DOHH2 (cell line): ENCODE measurements around the gene THAP11.

ENCODE experiments used
- H3F3A ChIP-seq: fragments of 200-600 bp; sonication (generic), shearing (Covaris generic); 2 replicates; pipeline ENCODE4 v1.6.0; 2016; ENCODE audit warnings: antibody characterized with exemption, mild to moderate bottlenecking; ENCODE audit not compliant: control insufficient read depth, insufficient read depth
- H3K27ac ChIP-seq: fragments of 200-600 bp; sonication (generic); 2 replicates; pipeline ENCODE4 v1.5.1; 2014; ENCODE audit warnings: low read depth, mild to moderate bottlenecking, low read length, moderate library complexity
- H3K27me3 ChIP-seq: fragments of 200-600 bp; sonication (generic); 2 replicates; pipeline ENCODE4 v1.6.1; 2014; ENCODE audit warnings: mild to moderate bottlenecking, low read length, mixed read lengths; ENCODE audit not compliant: control insufficient read depth
- H3K36me3 ChIP-seq: fragments of 200-600 bp; sonication (generic); 2 replicates; pipeline ENCODE4 v1.6.1; 2014; ENCODE audit warnings: mild to moderate bottlenecking, low read length, moderate library complexity, mixed read lengths; ENCODE audit not compliant: control insufficient read depth
- H3K4me1 ChIP-seq: fragments of 200-600 bp; sonication (generic); 2 replicates; pipeline ENCODE4 v1.6.1; 2014; ENCODE audit warnings: mild to moderate bottlenecking, low read length, mixed read lengths; ENCODE audit not compliant: control insufficient read depth
- H3K4me2 ChIP-seq: fragments of 200-600 bp; sonication (generic); 2 replicates; pipeline ENCODE4 v1.6.0; 2014; ENCODE audit warnings: mild to moderate bottlenecking, low read length, moderate library complexity
- H3K4me3 ChIP-seq: fragments of 200-600 bp; sonication (generic); 2 replicates; pipeline ENCODE4 v1.5.1; 2014; ENCODE audit warnings: mild to moderate bottlenecking, low read length, mixed read lengths
- H3K79me2 ChIP-seq: fragments of 200-600 bp; sonication (generic); 2 replicates; pipeline ENCODE4 v1.6.1; 2014; ENCODE audit warnings: mild to moderate bottlenecking, low read length, mixed read lengths; ENCODE audit not compliant: control insufficient read depth
- H3K9me2 ChIP-seq: fragments of 200-600 bp; sonication (generic); replicated peaks from 2 replicates; pipeline ENCODE4 v1.6.1; 2014; ENCODE audit warnings: mild to moderate bottlenecking, low read length, mixed read lengths; ENCODE audit not compliant: control insufficient read depth
- H3K9me3 ChIP-seq: fragments of 200-600 bp; sonication (generic); 2 replicates; pipeline ENCODE4 v1.6.1; 2014; ENCODE audit warnings: antibody characterized with exemption, low read length, mixed read lengths; ENCODE audit not compliant: control insufficient read depth, insufficient read depth
- H4K20me1 ChIP-seq: fragments of 200-600 bp; sonication (generic); 2 replicates; pipeline ENCODE4 v1.6.0; 2014; ENCODE audit warnings: low read depth, mild to moderate bottlenecking, antibody characterized with exemption, low read length, moderate library complexity; ENCODE audit not compliant: control insufficient read depth, insufficient read depth
- CTCF ChIP-seq: fragments of 200-600 bp; sonication (generic); IDR thresholded peaks from one replicate; pipeline ENCODE4 v1.5.1; 2014; ENCODE audit warnings: antibody characterized with exemption, mild to moderate bottlenecking, low read depth, low read length; ENCODE audit not compliant: poor library complexity, severe bottlenecking
- EZH2phosphoT487 ChIP-seq: fragments of 200-600 bp; sonication (generic); IDR thresholded peaks from 2 replicates; pipeline ENCODE4 v1.6.1; 2017; ENCODE audit warnings: borderline replicate concordance, mild to moderate bottlenecking, antibody characterized with exemption, low read length, moderate library complexity, mixed read lengths

The THAP11 gene

GRCh38 chr16:67846320-67847063 lies 4.4 kb downstream of the THAP11 start, which contains the start of gene NUTF2:
TSS of gene NUTF2 (plus strand) at chr16:67846933. CDS start at chr16:67865131, 18,198 bp downstream.
- peak within 1 kb of the TSS; percentile 67 for H3K27ac ChIP-seq
- peaks cover 7% of the 10 kb centered on the region for H4K20me1 ChIP-seq
- no peaks in the 10 kb centered on the region for H3K9me2 ChIP-seq
- H3K79me2 ChIP-seq = peaks cover 84% of the 10 kb centered on the region
- H3K9me3 ChIP-seq = no peaks in the 10 kb centered on the region
- TF ChIP-seq CTCF = no peak
- no peak for TF ChIP-seq EZH2phosphoT487
- H3F3A ChIP-seq = peaks cover 7% of the 10 kb centered on the region; the same call in 1 of the 2 replicates
- peak within 1 kb of the TSS; percentile 77 for H3K4me3 ChIP-seq
- H3K27me3 ChIP-seq = no peaks in the 10 kb centered on the region
- peaks cover 46% of the 10 kb centered on the region for H3K4me1 ChIP-seq
- H3K4me2 ChIP-seq = peak within 1 kb of the TSS; percentile 78
- peaks cover 25% of the 10 kb centered on the region for H3K36me3 ChIP-seq

DNA sequence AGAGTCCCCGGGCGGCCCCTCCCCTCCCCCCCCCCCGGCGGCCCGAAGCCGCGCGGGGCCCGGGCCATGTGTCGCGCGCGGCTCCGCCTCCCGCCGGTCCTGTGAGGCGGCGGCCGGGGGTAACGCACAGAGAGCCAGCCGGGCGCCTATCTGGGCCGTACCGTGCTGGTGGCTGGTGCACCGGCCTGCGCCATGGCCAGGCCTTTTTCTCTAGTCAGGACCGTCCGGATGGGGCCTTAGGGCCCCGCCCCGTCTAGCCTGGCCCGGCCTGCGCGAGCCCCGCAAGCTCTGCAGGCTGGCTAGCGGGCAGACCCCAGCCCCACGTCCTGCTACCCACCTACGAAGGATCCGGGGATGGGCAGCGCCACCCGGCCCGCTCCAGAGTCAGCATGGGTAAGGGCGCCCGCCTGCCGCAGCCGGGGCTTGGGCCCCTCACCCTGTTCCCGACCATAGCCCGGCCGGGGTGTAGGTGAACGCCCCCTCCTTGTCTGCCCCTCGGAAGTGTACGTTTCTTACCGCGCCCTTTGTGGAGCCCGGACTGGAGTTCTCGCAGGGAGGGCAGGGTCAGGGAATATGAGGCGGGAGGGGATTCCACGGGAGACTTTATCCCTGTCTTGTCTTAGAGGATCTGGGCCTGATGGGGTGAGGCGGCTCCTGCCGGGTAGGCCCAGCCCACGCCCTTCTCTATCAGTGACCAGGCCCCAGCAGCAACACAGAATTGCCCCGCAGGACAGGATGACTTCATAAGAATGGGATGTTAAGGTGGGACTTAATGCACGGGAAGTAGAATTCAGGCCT lies 5.1 kb downstream of the THAP11 start, which contains the start of gene CENPT:
TSS of gene CENPT (minus strand) at position 630 of the 798 bp plus-strand sequence. CDS start 13,834 bp downstream, outside the sequence.
- no peaks in the 10 kb centered on the region for H3K9me2 ChIP-seq
- peaks cover 7% of the 10 kb centered on the region; the same call in 1 of the 2 replicates for H3F3A ChIP-seq
- peaks cover 25% of the 10 kb centered on the region for H3K36me3 ChIP-seq
- H3K9me3 ChIP-seq = no peaks in the 10 kb centered on the region
- no peaks in the 10 kb centered on the region for H3K27me3 ChIP-seq
- H3K4me2 ChIP-seq = peak within 1 kb of the TSS; percentile 78
- peak within 1 kb of the TSS; percentile 77 for H3K4me3 ChIP-seq
- H3K27ac ChIP-seq = peak within 1 kb of the TSS; percentile 67
- H3K4me1 ChIP-seq = peaks cover 43% of the 10 kb centered on the region
- peaks cover 92% of the 10 kb centered on the region for H3K79me2 ChIP-seq
- TF ChIP-seq CTCF = no peak
- no peak for TF ChIP-seq EZH2phosphoT487
- H4K20me1 ChIP-seq = peaks cover 7% of the 10 kb centered on the region

- no peaks in the 10 kb centered on the region for H3K9me3 ChIP-seq
- H3K4me1 ChIP-seq = peaks cover 42% of the 10 kb centered on the region
- peaks cover 7% of the 10 kb centered on the region; the same call in 1 of the 2 replicates for H3F3A ChIP-seq
- no peaks in the 10 kb centered on the region for H3K9me2 ChIP-seq
- no peak overlapping the region for H3K27ac ChIP-seq
- TF ChIP-seq EZH2phosphoT487 (no peak), CTCF (no peak)
- H4K20me1 ChIP-seq = peaks cover 6% of the 10 kb centered on the region
- peak overlapping the region; percentile 77 for H3K4me3 ChIP-seq
- H3K79me2 ChIP-seq = peaks cover 92% of the 10 kb centered on the region
- no peaks in the 10 kb centered on the region for H3K27me3 ChIP-seq
- H3K36me3 ChIP-seq = peaks cover 24% of the 10 kb centered on the region
- peak overlapping the region; percentile 78 for H3K4me2 ChIP-seq
These were observed 6.0 kb downstream of the THAP11 start for GRCh38 chr16:67848118-67848517.
